ENCODE results near the gene GSTM3.
A peak's percentile ranks its signal among the peaks of the same experiment; 100 is the strongest.
"Not testable (repeated sequence)": the region's sequence is repeated elsewhere in the genome, so short reads cannot be mapped to it uniquely, and the experiment has no call there.

Gene GSTM3

GRCh38 chr1:109695138-109695537 lies 45.7 kb downstream of the GSTM3 start:
- not testable (repeated sequence) for DNase-seq (ENCODE audit: low read depth)

DNA sequence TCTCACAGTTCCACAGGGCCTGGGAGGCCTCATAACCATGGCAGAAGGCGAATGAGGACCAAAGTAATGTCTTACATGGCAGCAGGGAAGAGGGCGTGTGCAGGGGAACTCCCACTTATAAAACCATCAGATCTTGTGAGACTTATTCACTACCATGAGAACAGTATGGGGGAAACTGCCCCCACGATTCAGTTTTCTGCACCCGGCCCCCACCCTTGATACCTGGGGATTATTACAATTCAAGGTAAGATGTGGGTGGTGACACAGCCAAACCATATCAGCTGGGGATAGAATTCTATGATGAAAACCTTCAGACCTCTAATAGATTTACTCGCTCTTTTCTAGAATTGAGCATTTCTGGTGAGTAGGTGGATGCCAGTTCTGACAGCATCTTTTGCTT lies 46.4 kb downstream of the GSTM3 start:
- not testable (repeated sequence) for DNase-seq (ENCODE audit: low read depth)

GRCh38 chr1:109691759-109692158 lies 49.1 kb downstream of the GSTM3 start:
- DNase-seq (ENCODE audit: low read depth), result no peak

GRCh38 chr1:109689844-109690405 lies 50.9 kb downstream of the GSTM3 start:
- DNase-seq (ENCODE audit: low read depth), result no peak

GRCh38 chr1:109687641-109688499 lies 53.0 kb downstream of the GSTM3 start, which contains the start of gene GSTM1:
TSS of gene GSTM1 (plus strand) at chr1:109687817. CDS start at chr1:109687874, 57 bp downstream.
- peak; percentile 75 for DNase-seq (ENCODE audit: low read depth)

GRCh38 chr1:109687109-109687508 lies 53.7 kb downstream of the GSTM3 start:
- not testable (repeated sequence) for DNase-seq (ENCODE audit: low read depth)

GRCh38 chr1:109685890-109686289 lies 54.9 kb downstream of the GSTM3 start:
- DNase-seq (ENCODE audit: low read depth), result not testable (repeated sequence)

GRCh38 chr1:109685399-109685798 lies 55.4 kb downstream of the GSTM3 start:
- DNase-seq (ENCODE audit: low read depth), result not testable (repeated sequence)

- DNase-seq (ENCODE audit: low read depth), result not testable (repeated sequence)
Observed at GRCh38 chr1:109684777-109685176, 56.1 kb downstream of the GSTM3 start.

Measured in stimulated activated CD8-positive, alpha-beta memory T cell treated with anti-CD3 and anti-CD28 coated beads, Interleukin-4, amount 100 ng/mL, for 24 hours (primary cell).